NCI-H524 treated with DMSO at 0.1 percent for 48 hours (cell line): ENCODE results near the gene PAPSS2.

Source experiments
- DNase-seq: peaks from one replicate; lab custom pipeline; 2025; lab: John Stamatoyannopoulos, UW

Gene PAPSS2

DNA sequence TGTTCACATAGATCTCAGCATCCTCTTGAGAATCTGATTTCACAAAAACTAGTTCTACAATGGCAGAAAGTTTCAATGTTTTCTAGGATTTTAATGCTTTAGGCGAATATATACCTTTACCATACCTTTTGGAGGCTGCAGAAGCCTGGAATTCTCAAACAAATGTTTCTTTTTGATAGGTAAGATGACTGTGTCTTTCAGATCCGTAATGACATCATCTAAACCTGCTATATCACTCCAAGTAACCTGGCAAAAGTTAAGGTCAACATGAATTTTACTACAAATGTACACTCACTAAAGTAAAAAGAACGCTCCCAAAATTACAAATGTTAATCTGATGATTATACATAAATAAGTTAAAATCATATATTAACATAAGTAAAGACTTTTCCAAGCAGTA lies 130.5 kb downstream of the PAPSS2 start:
- no peak for DNase-seq

DNA sequence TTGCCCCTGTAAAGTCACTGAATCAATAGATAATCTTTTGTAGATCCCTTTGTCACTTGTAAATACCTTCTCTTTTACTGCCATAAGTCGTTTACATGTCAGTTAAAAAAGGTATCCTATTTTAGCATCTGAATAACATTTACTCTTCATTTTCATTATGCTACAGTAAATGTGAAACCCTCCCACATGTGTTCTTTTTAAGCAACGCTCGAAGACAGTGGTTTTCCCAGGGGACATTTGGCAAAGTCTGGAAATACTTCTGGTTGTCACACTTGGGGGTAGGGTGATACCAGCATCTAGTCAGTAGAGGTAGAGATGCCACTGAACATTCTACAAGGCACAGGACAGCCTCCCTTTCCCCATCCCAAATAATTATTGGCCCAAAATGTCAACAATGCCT lies 134.6 kb downstream of the PAPSS2 start:
- no peak for DNase-seq
